HepG2 (cell line): Measurements from ENCODE around the gene IGSF8. TPM values are rescaled to one million over a fixed set of nuclear protein-coding genes. Genes with fewer than 3 reads are reported as not detected.

Source experiments
- ATAC-seq: fragments of 200-7000 bp; cut with Tn5 transposase; 3 replicates; pipeline ENCODE4 v1.9.1; 2020; ENCODE audit warnings: mild to moderate bottlenecking, moderate library complexity
- BruUV-seq: library from RNA; stranded (reverse); fragments of 400-500 nt; replicated peaks from 2 replicates; lab custom pipeline; 2021; lab: Mats Ljungman, UMichigan
- CTCF ChIA-PET: fragments of 300-600 bp; formaldehyde crosslinking; extraction: SDS; loops from one replicate; lab custom pipeline; 2021; ENCODE audit warnings: low total read pairs, inconsistent platforms, low intra/inter-chr PET ratio; lab: Yijun Ruan, JAX
- POLR2A ChIA-PET: fragments of 350-600 bp; sonication (Branson Sonifier 250); formaldehyde crosslinking; loops from one replicate; lab custom pipeline; 2020; ENCODE audit warnings: antibody characterized with exemption, inconsistent platforms; lab: Yijun Ruan, JAX
- DNase-seq: peaks from one replicate; pipeline ENCODE4 v3.0.0-alpha.2; 2015; ENCODE audit warnings: low spot score
- FAIRE-seq: peaks from 3 replicates; lab custom pipeline; 2011; peaks lifted over from hg19 to GRCh38; lab: Jason Lieb, UNC
- H2AFZ ChIP-seq: one replicate; pipeline ENCODE4 v1.6.1; 2011; ENCODE audit warnings: low read length, inconsistent platforms
- H3K27ac ChIP-seq: fragments of 300-600 bp; 3 replicates; pipeline ENCODE4 v1.8.0; 2011; ENCODE audit warnings: mixed run types, mild to moderate bottlenecking, mixed read lengths, low read length, inconsistent platforms; ENCODE audit not compliant: insufficient read depth; ENCODE audit errors: extremely low read length
- H3K27me3 ChIP-seq, 2 experiments: fragments of 200-600 bp in 1 of 2; 2 replicates in 1 of 2; 3 replicates in 1 of 2; pipeline versions ENCODE4 v1.6.0 to v1.8.0; 2011; ENCODE audit warnings: low read length in 2 of 2, mild to moderate bottlenecking in 2 of 2, moderate library complexity in 2 of 2, inconsistent platforms in 1 of 2; ENCODE audit not compliant: insufficient read depth in 2 of 2, control insufficient read depth in 1 of 2
- H3K36me3 ChIP-seq, 2 experiments: fragments of 200-600 bp in 1 of 2; replicated peaks in 1 of 2; 2 replicates in 1 of 2; 3 replicates in 1 of 2; pipeline versions ENCODE4 v1.5.1 to v1.8.0; 2011; ENCODE audit warnings: low read length in 2 of 2, inconsistent platforms in 1 of 2; ENCODE audit not compliant: insufficient read depth in 2 of 2, control insufficient read depth in 1 of 2
- H3K4me1 ChIP-seq: 2 replicates; pipeline ENCODE4 v1.5.1; 2012; ENCODE audit warnings: low read length, inconsistent platforms; ENCODE audit not compliant: insufficient read depth
- H3K4me2 ChIP-seq: 2 replicates; pipeline ENCODE4 v1.6.0; 2011; ENCODE audit warnings: low read depth, low read length, inconsistent platforms
- H3K4me3 ChIP-seq, 3 experiments: fragments of 200-600 bp in 1 of 3; sonication (generic), shearing (Covaris generic) in 1 of 3; replicated peaks in 1 of 3; 2 replicates each; pipeline ENCODE4 v1.5.1; 2011 to 2016; ENCODE audit warnings: low read length in 3 of 3, inconsistent platforms in 2 of 3, low read depth in 2 of 3, mild to moderate bottlenecking in 2 of 3, control low read depth in 1 of 3, mixed read lengths in 1 of 3; ENCODE audit not compliant: insufficient read depth in 1 of 3
- H3K79me2 ChIP-seq: one replicate; pipeline ENCODE4 v1.6.1; 2011; ENCODE audit warnings: low read length, inconsistent platforms; ENCODE audit not compliant: insufficient read depth
- H3K9ac ChIP-seq: 2 replicates; pipeline ENCODE4 v1.6.0; 2011; ENCODE audit warnings: mild to moderate bottlenecking, low read depth, low read length, inconsistent platforms; ENCODE audit not compliant: insufficient read depth
- H3K9me3 ChIP-seq: 2 replicates; pipeline ENCODE4 v1.5.1; 2012; ENCODE audit warnings: mild to moderate bottlenecking, low read length
- H4K20me1 ChIP-seq: 2 replicates; pipeline ENCODE4 v1.6.0; 2011; ENCODE audit warnings: inconsistent platforms, mild to moderate bottlenecking, low read length, moderate library complexity; ENCODE audit not compliant: insufficient read depth
- CBX2 ChIP-seq, 2 experiments: fragments of 200-600 bp in 1 of 2; sonication (generic); formaldehyde crosslinking in 1 of 2; IDR thresholded peaks; 2 replicates each; pipeline versions ENCODE4 v1.7.0 to v1.8.1; 2018 to 2022; ENCODE audit warnings: low read depth in 2 of 2, low read length in 1 of 2, mild to moderate bottlenecking in 1 of 2, missing genetic modification reagents in 1 of 2
- HDAC6 ChIP-seq: fragments of 200-600 bp; sonication (generic); IDR thresholded peaks from 2 replicates; pipeline ENCODE4 v1.7.0; 2017; ENCODE audit warnings: mild to moderate bottlenecking, antibody characterized with exemption, low read length, low read depth
- MYC ChIP-seq: sonication (generic); formaldehyde crosslinking; IDR thresholded peaks from 2 replicates; pipeline ENCODE4 v1.9.0; 2021; ENCODE audit warnings: missing genetic modification reagents, borderline replicate concordance
- POLR2G ChIP-seq: fragments of 200-400 bp; formaldehyde crosslinking; IDR thresholded peaks from 2 replicates; pipeline ENCODE4 v1.6.1; 2018; ENCODE audit warnings: mild to moderate bottlenecking, low read depth, low read length, moderate library complexity
- RNF2 ChIP-seq: fragments of 450-650 bp; conservative IDR thresholded peaks from 2 replicates; pipeline ENCODE4 v1.6.1; 2016; ENCODE audit warnings: low read depth
- SKI ChIP-seq: fragments of 450-650 bp; IDR thresholded peaks from one replicate; pipeline ENCODE4 v1.6.1; 2018; ENCODE audit warnings: mild to moderate bottlenecking; ENCODE audit not compliant: partially characterized antibody
- TCF7L2 ChIP-seq: IDR thresholded peaks from 2 replicates; pipeline ENCODE4 v1.6.1; 2011; ENCODE audit warnings: mild to moderate bottlenecking, low read depth, low read length, moderate library complexity
- ZBTB34 ChIP-seq: sonication (generic); formaldehyde crosslinking; IDR thresholded peaks from 2 replicates; pipeline ENCODE4 v1.8.0; 2022; ENCODE audit warnings: mild to moderate bottlenecking, missing genetic modification reagents
- WGBS: methylation state at CpG from one replicate; pipeline ENCODE4 v1.1.6; 2017; ENCODE audit warnings: low lambda C conversion rate; 5-methylcytosine and 5-hydroxymethylcytosine counted together
- in situ Hi-C: cut with HindIII; loops from 2 replicates; pipeline ENCODE4 v1.10.0; 2017; ENCODE audit warnings: low pct_unique_long_range_greater_than_20kb; ENCODE audit not compliant: extremely low pct_ligation_motif_present
- intact Hi-C: fragments of 100-400 bp; cut with micrococcal nuclease; formaldehyde crosslinking; loops from one replicate; pipeline ENCODE4 v1.10.0; 2022; ENCODE audit not compliant: unreplicated experiment
- polyA plus RNA-seq, 8 experiments: library from polyadenylated mRNA; depleted of rRNA in 3 of 8; stranded (reverse) in 7 of 8; unstranded in 1 of 8; fragments of >200 nt; fragmentation: Illumina TruSeq in 4 of 8; extraction: Trizol in 4 of 8; gene quantifications; 2 replicates each; pipeline versions ENCODE4 v1.2.1 to v1.2.3, GENCODE V29; 2011 to 2016; ENCODE audit warnings: low read depth in 4 of 8, missing spikeins in 1 of 8, mixed read lengths in 1 of 8; ENCODE audit not compliant: insufficient read depth in 1 of 8
- total RNA-seq, 5 experiments: library from RNA; depleted of rRNA; stranded (reverse); fragments of >200 nt; fragmentation: Illumina TruSeq; extraction: Trizol; gene quantifications; 2 replicates each; pipeline ENCODE4 v1.2.3, GENCODE V29; 2016; ENCODE audit warnings: low read depth in 1 of 5
- TF ChIP-seq, protein P1 (sequence below), 2 experiments: sonication (generic) in 1 of 2; formaldehyde crosslinking in 1 of 2; IDR thresholded peaks; 2 replicates each; pipeline versions ENCODE4 v1.4.0 to v1.6.1; 2018 to 2020; ENCODE audit warnings: missing genetic modification reagents in 2 of 2, borderline replicate concordance in 1 of 2, low read depth in 1 of 2, mild to moderate bottlenecking in 1 of 2, missing biosample characterization in 1 of 2
- TF ChIP-seq, protein P2 (sequence below): sonication (generic); formaldehyde crosslinking; conservative IDR thresholded peaks from 2 replicates; pipeline ENCODE4 v1.8.0; 2022; ENCODE audit warnings: low read depth, missing genetic modification reagents
- TF ChIP-seq, protein P3 (sequence below): sonication (generic); formaldehyde crosslinking; IDR thresholded peaks from 2 replicates; pipeline ENCODE4 v1.9.0; 2021; ENCODE audit warnings: missing genetic modification reagents, mild to moderate bottlenecking, borderline replicate concordance

The IGSF8 gene
- total and polyA plus RNA-seq, 2 of the 13 experiments (the other 11 are each of a cell fraction or from before 2014, with no cell fraction given), result 24.0 to 41.0 TPM

- H3K4me1 ChIP-seq, result peaks cover 23% of the 10 kb centered on the region
- FAIRE-seq (no peak), DNase-seq (no peak), ATAC-seq (no peak)
- peaks cover 10 to 13% of the 10 kb centered on the region in 2 experiments; a peak in 4 of 5 replicates for H3K36me3 ChIP-seq
- H3K9ac ChIP-seq, result no peak overlapping the region
- no peaks in the 10 kb centered on the region for H3K79me2 ChIP-seq
- no peak overlapping the region for H3K4me3 ChIP-seq
- 98% methylated on average over 4 of the region's 4 CpGs for WGBS
- no peak overlapping the region for H2AFZ ChIP-seq
- no TSS peak for BruUV-seq
- no peaks in the 10 kb centered on the region for H3K9me3 ChIP-seq
- intact Hi-C loops (no loop called here), in situ Hi-C loops (no loop called here)
- POLR2A ChIA-PET, result no interaction called here
- H4K20me1 ChIP-seq, result no peaks in the 10 kb centered on the region
- H3K4me2 ChIP-seq, result no peak overlapping the region
- TF ChIP-seq TCF7L2 (no peak), SKI (no peak), CBX2 (IDR thresholded peaks at IDR 0.05; ENCODE audit: low read depth, low read length) (no peak), CBX2 (CRISPR knock-in tag; IDR thresholded peaks at IDR 0.05; ENCODE audit: low read depth) (no peak), RNF2 (no peak), ZBTB34 (CRISPR knock-in tag) (no peak), POLR2G (no peak), MYC (CRISPR knock-in tag) (no peak), HDAC6 (no peak)
- TF ChIP-seq, protein P1, sequence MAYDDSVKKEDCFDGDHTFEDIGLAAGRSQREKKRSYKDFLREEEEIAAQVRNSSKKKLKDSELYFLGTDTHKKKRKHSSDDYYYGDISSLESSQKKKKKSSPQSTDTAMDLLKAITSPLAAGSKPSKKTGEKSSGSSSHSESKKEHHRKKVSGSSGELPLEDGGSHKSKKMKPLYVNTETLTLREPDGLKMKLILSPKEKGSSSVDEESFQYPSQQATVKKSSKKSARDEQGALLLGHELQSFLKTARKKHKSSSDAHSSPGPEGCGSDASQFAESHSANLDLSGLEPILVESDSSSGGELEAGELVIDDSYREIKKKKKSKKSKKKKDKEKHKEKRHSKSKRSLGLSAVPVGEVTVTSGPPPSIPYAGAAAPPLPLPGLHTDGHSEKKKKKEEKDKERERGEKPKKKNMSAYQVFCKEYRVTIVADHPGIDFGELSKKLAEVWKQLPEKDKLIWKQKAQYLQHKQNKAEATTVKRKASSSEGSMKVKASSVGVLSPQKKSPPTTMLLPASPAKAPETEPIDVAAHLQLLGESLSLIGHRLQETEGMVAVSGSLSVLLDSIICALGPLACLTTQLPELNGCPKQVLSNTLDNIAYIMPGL (CRISPR knock-in tag; IDR thresholded peaks at IDR 0.05; ENCODE audit: borderline replicate concordance in 1 of 2, low read depth in 1 of 2), result no peak
- TF ChIP-seq, protein P2, sequence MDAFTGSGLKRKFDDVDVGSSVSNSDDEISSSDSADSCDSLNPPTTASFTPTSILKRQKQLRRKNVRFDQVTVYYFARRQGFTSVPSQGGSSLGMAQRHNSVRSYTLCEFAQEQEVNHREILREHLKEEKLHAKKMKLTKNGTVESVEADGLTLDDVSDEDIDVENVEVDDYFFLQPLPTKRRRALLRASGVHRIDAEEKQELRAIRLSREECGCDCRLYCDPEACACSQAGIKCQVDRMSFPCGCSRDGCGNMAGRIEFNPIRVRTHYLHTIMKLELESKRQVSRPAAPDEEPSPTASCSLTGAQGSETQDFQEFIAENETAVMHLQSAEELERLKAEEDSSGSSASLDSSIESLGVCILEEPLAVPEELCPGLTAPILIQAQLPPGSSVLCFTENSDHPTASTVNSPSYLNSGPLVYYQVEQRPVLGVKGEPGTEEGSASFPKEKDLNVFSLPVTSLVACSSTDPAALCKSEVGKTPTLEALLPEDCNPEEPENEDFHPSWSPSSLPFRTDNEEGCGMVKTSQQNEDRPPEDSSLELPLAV (CRISPR knock-in tag), result no peak
- TF ChIP-seq, protein P3, sequence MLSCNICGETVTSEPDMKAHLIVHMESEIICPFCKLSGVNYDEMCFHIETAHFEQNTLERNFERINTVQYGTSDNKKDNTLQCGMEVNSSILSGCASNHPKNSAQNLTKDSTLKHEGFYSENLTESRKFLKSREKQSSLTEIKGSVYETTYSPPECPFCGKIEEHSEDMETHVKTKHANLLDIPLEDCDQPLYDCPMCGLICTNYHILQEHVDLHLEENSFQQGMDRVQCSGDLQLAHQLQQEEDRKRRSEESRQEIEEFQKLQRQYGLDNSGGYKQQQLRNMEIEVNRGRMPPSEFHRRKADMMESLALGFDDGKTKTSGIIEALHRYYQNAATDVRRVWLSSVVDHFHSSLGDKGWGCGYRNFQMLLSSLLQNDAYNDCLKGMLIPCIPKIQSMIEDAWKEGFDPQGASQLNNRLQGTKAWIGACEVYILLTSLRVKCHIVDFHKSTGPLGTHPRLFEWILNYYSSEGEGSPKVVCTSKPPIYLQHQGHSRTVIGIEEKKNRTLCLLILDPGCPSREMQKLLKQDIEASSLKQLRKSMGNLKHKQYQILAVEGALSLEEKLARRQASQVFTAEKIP, result no peak
- H3K27ac ChIP-seq, result no peak overlapping the region
- CTCF ChIA-PET, result no interaction called here
- no peaks in the 10 kb centered on the region for H3K27me3 ChIP-seq
Measured at GRCh38 chr1:160090760-160091159, 7.7 kb downstream of the IGSF8 start.
